NCI-H146 (cell line): Measurements from ENCODE around the gene GASK1A.
"Not testable (repeated sequence)": the region's sequence is repeated elsewhere in the genome, so short reads cannot be mapped to it uniquely, and the experiment has no call there.

Experiments used
- DNase-seq: peaks from one replicate; lab custom pipeline; 2025; lab: John Stamatoyannopoulos, UW

Gene GASK1A

DNA sequence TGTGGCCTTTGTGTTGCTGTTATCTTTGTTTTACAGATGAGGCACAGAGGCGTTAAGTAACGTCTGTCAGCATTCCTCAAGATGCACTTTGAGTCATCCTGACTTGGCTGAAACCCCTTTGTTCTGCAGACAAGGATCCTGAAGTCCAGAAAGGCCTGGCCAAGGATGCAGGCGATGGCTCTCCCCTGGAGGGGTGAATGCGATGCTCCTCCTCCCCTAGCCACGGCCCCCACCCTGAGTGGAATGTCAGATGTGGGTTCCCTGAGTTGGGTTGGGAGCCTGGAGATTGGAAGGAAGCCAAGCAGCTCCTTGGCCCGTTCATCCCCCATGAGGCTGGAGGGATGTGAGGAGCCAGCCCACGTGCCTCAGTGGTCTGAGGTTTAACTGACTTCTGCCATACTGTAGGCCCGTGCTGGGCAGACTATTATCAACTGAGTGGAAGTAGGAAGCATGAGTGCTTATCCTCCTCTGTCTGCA, 83.5 kb downstream of the GASK1A start:
- DNase-seq: no peak

GRCh38 chr3:43063114-43063513, 84.0 kb downstream of the GASK1A start:
- DNase-seq: no peak

DNA sequence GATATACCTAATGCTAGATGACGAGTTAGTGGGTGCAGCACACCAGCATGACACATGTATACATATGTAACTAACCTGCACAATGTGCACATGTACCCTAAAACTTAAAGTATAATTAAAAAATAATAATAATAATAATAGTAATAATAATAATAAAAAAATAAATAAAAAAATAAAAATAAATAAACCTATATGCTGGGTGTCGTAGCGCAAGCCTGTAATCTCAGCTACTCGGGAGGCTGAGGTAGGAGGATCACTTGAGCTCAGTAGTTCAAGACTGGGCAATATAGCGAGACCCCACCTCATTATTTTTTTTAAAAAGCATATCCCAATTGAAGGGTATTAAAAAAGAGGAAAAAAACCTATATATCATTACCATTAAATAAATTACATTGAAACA, 91.6 kb downstream of the GASK1A start:
- DNase-seq: not testable (repeated sequence)

DNA sequence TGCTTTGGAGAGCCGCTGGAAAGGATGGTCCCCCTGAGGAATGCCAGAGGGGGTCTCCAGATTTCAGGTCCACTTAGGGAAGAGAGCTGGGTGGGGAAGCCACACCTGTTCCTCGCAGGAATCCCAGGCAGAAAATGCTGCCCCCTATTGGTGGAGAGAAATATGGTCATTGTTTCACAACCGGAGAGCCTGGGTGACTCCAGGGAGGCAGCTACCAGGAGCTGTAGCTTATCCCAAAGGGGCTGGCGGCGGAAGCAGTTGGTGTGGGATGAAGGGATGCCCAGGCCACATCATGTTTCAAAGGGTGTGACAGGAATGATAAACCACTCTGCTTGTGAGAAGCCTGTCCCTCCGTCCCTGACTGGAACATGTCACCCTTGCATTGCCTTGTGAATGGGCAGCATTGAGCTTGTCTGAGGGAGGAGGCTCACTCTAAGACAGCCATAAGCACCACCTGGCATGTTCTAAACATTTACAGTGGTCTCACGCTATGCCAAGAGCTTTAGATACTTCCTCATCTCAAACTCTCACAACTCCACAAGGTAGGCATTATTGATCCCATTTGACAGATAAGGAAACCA, 92.3 kb downstream of the GASK1A start:
- DNase-seq: no peak

DNA sequence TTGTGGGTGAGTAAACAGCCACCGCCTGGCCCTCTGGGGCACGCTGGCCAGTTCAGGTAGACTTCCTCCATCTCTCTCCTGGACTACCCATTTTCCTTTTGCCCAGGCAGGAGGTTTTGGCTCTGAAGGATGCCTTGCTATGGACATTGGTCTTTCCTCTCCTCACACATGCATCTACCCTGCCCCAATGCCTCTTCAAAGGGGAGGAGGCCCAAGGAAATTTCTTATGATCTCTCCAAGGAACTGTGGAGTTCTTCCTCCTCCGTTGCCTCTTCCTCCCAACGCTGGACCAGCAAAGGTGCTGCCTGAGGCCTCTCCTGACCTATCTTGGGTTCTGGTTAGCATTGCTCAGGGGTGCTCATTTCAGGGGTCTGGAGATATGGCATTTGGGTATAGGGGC, 93.2 kb downstream of the GASK1A start:
- no peak for DNase-seq

DNA sequence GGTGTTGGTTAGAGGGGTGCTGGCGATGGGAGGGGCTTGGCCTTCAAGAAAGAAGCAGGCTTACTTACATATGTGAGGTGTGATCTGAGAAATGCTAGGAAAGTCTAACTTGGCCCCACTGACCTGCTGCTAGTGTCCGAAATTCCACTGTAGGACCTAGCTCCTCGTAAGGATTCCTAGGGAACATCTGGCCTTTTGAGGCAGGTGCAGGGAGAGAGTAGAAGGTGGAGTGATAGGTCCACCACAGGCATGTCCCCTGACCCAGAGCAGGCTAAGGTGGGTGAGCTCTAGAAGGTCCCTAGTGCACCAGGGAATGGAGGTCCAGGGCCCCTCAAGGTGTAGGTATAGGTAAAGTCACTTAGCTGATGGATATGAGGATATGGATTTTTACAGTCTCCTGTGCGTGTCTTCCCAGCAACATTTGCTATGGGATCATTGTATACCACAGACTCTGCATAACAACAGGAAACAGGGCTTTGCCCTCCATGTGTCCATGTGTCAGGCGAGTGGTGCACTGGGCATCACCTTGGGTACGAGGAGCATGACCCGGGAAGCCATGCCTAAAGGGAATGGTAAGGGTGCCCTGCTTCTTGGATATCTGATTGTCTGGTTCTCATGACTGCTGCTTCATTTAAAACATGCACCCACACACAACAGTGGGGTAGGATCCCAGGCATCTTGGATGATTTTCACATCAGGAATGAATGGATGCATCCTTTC, 94.2 kb downstream of the GASK1A start:
- no peak for DNase-seq

GRCh38 chr3:43073836-43074220, 94.7 kb downstream of the GASK1A start:
- no peak for DNase-seq

DNA sequence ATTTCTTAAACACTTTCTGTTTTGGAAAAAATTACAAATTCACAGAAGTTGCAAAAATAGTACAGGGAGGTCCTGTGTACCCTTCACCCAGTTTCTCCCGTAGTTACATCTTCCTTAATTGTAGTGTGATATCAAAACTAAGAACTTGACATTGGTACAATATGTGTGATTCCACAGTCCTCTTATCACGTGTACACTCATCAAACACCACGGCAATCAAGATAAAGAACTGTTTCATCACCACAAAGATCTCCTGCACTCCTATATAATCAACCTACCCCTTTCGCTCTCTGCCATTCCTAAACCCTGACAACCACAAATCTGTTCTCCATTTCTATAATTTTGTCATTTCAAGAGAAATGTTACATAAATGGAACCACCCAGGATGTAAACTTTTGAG, 95.4 kb downstream of the GASK1A start:
- no peak for DNase-seq

- DNase-seq: no peak
Measured at GRCh38 chr3:43074901-43075689, 96.0 kb downstream of the GASK1A start.

- no peak for DNase-seq
Measured at GRCh38 chr3:43075904-43076661, 97.0 kb downstream of the GASK1A start.

DNA sequence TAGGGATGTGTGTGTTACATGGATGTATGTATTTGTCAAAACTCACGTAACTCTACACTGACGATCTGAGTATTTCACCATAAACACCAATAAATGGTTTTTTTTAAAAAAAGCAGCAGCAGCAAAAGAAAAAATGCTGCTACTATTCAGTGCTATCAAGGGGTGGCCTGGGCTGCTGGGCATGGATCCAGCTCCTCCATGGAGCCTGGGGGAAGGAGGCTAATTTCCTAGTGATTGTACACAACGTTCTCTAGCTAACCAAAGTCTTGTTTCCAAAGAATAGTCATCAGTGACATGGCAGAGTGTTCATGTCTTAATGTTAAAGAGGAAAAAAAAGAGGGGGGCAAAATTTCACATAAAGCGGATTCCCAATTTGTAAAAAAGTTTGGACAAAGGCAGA, 97.7 kb downstream of the GASK1A start:
- DNase-seq: no peak

GRCh38 chr3:43077261-43077660, 98.2 kb downstream of the GASK1A start:
- no peak for DNase-seq

DNA sequence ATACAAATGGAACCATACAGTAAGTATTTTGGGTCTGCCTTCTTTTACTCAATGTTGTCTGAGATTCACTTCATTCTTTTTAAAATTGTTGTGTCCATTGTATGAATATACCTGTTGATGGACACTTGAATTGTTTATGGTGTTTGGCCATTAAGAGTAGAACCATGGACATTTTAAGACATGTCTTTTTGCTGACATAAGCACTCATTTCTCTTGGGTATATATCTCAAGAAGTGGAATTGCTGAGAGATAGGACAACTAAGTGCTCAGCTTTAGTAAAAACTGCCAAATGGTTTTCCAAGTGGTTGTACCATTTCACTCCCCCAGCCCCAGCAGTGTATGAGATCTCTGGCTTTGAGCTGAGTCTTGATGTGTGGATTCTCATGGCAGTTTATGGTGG, 98.6 kb downstream of the GASK1A start:
- DNase-seq: no peak

DNA sequence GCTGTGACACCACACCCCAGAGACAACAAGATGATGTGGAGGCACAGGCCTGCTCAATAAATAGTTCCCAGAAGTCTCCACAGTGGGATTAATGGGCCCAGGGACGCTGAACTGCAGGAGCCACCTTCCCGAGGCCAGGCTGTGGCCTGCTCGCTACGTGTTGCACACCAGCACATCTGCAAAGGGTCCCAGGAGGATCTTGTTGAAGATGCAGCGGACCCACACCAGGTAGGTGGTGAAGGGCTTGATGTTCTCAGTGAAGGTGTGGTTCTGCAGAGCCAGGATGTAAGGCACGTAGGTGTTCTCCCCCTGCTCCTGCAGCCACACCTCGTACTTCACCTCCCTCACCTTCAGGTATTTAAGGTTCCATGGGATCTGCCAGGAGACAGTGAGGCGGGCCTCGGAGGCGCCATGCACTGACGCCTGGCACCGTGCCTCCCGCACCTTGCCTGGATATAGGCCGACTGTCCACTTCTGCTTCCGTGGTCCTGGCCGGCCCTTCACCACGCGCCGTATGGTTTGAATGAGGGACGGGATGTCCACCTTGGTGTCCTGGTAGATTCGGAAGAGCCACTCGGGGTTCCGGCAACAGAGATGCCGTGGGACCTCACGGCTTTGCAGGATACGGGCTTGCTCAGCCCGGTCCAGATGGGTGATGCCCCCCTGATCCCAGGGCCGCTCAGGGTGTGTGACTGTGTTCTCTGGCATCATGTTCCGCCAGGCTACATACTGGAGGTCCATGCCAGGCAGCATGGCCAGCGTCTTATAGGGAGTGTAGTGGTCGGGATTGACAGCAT, 100.6 kb downstream of the GASK1A start:
- no peak for DNase-seq

DNA sequence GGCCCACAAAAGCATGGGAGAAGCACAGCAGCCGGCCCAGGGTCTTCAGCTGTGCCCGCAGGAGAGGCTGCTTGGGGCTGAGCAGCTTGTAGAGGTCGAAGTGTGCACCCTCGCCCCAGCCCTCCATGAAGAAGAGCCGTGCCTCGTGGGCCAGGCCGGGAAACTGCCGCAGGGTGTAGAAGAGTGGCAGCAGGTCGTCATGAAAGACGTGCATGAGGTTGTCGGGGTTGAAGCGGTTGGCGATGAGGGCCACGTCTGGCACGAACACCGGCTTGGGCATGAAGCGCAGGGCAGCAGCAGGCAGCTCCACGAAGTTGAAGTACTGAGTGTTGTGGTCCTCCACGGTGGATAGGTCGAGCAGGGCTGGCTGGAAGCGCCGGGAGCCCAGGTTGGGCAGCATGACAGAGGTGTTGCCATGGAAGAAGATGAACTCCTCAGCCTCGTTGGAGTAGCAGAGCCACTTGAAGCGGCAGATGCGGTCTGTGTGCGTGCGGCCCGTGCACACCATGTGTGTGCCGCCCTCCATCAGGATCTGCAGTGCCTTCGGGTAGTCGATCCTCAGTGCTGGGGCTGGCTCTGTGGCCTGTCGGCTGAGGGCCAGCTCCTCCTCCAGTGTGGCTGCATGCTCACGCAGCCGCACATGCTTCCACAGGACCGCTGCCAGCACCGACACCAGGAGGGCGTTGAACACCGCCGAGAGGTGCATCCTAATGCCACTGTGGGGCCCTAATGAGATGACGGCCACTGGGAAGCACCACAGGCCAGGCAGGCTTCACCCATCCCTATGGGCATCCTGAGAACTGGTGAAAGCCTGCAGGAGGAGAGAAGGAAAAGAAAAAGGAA, 101.8 kb downstream of the GASK1A start:
- no peak for DNase-seq

- no peak for DNase-seq
Measured at GRCh38 chr3:43081796-43082195, 102.7 kb downstream of the GASK1A start.

- DNase-seq: no peak
Measured at GRCh38 chr3:43082457-43082856, 103.3 kb downstream of the GASK1A start.

DNA sequence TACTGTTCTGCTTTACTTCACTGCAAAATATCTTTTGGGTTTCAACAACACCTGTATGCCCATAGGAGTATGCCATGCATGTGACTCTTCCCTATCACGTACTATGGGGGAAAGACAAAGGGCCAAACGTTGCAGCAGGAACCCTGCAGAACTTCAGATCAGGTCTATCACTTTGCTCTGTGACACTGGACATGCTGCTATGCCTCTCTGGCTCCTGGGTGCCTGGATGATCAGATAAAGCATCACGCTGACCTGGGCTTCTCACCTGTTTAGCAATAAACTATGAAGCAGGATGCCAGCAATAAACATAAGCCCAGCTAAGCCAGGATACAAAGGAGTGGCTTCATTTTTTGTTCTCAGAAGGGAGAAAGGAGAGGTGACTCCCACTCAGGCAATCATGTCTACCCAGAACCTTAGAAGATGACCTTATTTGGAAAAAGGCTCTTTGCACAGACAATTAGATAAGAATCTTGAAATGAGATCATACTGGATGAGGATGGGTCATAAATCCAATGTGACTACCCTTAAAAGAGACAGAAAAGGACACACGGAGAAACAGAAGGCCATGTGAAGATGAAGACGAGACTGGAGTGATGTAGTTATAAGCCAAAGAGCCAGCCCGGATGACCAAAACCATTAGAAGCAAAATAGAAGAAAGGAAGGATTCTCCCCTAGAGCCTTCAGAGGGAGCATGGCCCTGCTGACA, 107.5 kb downstream of the GASK1A start:
- DNase-seq: no peak

- no peak for DNase-seq
Measured at GRCh38 chr3:43087249-43087776, 108.2 kb downstream of the GASK1A start.

- no peak for DNase-seq
Measured at GRCh38 chr3:43089081-43089480, 110.0 kb downstream of the GASK1A start.
